Measurements from ENCODE around the gene LIPN.

DNA sequence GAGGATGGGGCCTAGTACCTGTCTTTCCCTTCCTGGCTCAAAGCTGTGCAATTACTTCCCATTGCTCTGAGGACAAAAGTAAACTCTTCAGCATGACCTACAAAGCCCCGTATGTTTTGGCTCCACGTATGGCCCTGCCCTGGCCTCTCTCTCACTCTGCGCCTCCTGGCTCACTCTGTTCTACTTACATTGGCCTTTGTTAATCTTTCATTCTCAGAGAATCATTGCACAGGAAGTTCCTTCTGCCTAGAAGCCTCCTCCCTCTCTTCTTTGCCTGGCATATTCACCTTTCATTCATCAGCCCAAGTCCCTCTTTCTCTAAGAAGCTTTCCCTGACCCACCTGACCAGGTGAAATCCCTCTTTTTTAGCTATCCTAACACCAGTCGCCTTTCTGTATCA, 66.6 kb downstream of the LIPN start:
- TF ChIP-seq, protein P1, sequence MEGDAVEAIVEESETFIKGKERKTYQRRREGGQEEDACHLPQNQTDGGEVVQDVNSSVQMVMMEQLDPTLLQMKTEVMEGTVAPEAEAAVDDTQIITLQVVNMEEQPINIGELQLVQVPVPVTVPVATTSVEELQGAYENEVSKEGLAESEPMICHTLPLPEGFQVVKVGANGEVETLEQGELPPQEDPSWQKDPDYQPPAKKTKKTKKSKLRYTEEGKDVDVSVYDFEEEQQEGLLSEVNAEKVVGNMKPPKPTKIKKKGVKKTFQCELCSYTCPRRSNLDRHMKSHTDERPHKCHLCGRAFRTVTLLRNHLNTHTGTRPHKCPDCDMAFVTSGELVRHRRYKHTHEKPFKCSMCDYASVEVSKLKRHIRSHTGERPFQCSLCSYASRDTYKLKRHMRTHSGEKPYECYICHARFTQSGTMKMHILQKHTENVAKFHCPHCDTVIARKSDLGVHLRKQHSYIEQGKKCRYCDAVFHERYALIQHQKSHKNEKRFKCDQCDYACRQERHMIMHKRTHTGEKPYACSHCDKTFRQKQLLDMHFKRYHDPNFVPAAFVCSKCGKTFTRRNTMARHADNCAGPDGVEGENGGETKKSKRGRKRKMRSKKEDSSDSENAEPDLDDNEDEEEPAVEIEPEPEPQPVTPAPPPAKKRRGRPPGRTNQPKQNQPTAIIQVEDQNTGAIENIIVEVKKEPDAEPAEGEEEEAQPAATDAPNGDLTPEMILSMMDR (IDR thresholded peaks at IDR 0.05; ENCODE audit: low read depth, low read length): no peak
- no peak for TF ChIP-seq EZH2phosphoT487 (IDR thresholded peaks at IDR 0.05; ENCODE audit: low read depth)

Data from OCI-LY3 (cell line).